ENCODE measurements around the gene HOXA1. TPM values are rescaled to one million over a fixed set of nuclear protein-coding genes. Genes with fewer than 3 reads are reported as not detected.

Gene HOXA1
- total and polyA plus RNA-seq, 2 of the 4 experiments (the other 2 are of a cell fraction), result 0.54 to 1.8 TPM

- dilution Hi-C loops (cut with HindIII; ENCODE audit: low sequenced_read_pairs, unreplicated experiment) (no loop called here), intact Hi-C loops (cut with micrococcal nuclease) (no loop called here)
- TF ChIP-seq MAZ (IDR thresholded peaks at IDR 0.05; ENCODE audit: borderline replicate concordance, low read depth, low read length) (no peak), POLR2A (IDR thresholded peaks at IDR 0.05; ENCODE audit: low read depth, low read length) (no peak), CEBPB (IDR thresholded peaks at IDR 0.05; ENCODE audit: low read depth, low read length) (no peak), USF2 (IDR thresholded peaks at IDR 0.05; ENCODE audit: low read depth, low read length) (no peak), MXI1 (IDR thresholded peaks at IDR 0.05; ENCODE audit: borderline replicate concordance, low read depth, low read length) (no peak), NFE2L2 (IDR thresholded peaks at IDR 0.05; ENCODE audit: low read depth, low read length) (no peak), FOS (IDR thresholded peaks at IDR 0.05; ENCODE audit: low read depth, low read length) (no peak), CHD1 (IDR thresholded peaks at IDR 0.05; ENCODE audit: low read depth, low read length) (no peak), MAFK (IDR thresholded peaks at IDR 0.05; ENCODE audit: low read depth, low read length) (no peak), RFX5 (IDR thresholded peaks at IDR 0.05; ENCODE audit: low read depth, low read length) (no peak)
- TF ChIP-seq, protein P1, sequence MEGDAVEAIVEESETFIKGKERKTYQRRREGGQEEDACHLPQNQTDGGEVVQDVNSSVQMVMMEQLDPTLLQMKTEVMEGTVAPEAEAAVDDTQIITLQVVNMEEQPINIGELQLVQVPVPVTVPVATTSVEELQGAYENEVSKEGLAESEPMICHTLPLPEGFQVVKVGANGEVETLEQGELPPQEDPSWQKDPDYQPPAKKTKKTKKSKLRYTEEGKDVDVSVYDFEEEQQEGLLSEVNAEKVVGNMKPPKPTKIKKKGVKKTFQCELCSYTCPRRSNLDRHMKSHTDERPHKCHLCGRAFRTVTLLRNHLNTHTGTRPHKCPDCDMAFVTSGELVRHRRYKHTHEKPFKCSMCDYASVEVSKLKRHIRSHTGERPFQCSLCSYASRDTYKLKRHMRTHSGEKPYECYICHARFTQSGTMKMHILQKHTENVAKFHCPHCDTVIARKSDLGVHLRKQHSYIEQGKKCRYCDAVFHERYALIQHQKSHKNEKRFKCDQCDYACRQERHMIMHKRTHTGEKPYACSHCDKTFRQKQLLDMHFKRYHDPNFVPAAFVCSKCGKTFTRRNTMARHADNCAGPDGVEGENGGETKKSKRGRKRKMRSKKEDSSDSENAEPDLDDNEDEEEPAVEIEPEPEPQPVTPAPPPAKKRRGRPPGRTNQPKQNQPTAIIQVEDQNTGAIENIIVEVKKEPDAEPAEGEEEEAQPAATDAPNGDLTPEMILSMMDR (conservative IDR thresholded peaks at IDR 0.05; ENCODE audit: low read depth, low read length), result no peak
Measured at GRCh38 chr7:27065709-27066108, 30.1 kb downstream of the HOXA1 start.

More at GRCh38 chr7:27065709-27066108, 30.1 kb downstream of the HOXA1 start:
- Histone ChIP-seq H2BK20ac (ENCODE audit: low read depth, low read length) (no peak overlapping the region), H2AFZ (replicated peaks; ENCODE audit: low read length, poor library complexity) (no peak overlapping the region), H2BK15ac (ENCODE audit: low read depth, low read length) (no peak overlapping the region), H2AK5ac (ENCODE audit: low read depth, low read length) (no peak overlapping the region), H3K9me1 (ENCODE audit: insufficient read depth, low read length) (no peaks in the 10 kb centered on the region), H3K27ac (ENCODE audit: insufficient read depth, low read length) (no peak overlapping the region), H3K9me3 (ENCODE audit: control insufficient read depth, insufficient read depth, low read length) (no peaks in the 10 kb centered on the region), H3K27me3 (ENCODE audit: control insufficient read depth, insufficient read depth, low read length) (peaks cover 1% of the 10 kb centered on the region; the same call in 1 of the 2 replicates), H3K79me1 (ENCODE audit: low read depth in 1 of 2, low read length in 2 of 2) (no peaks in the 10 kb centered on the region), H2BK5ac (ENCODE audit: low read depth, low read length, poor library complexity, severe bottlenecking) (no peak overlapping the region), H3K9ac (ENCODE audit: low read depth, low read length) (no peak overlapping the region), H3K56ac (ENCODE audit: extremely low read depth, insufficient read depth, low read length) (no peak overlapping the region), H3K23ac (ENCODE audit: low read depth, low read length) (no peak overlapping the region), H3K4me1 (ENCODE audit: control insufficient read depth, insufficient read depth, low read length) (0 out of 2 replicates have a peak, but pooled peaks cover 1% of the 10 kb centered on the region), H3K14ac (replicated peaks; ENCODE audit: low read depth, low read length) (no peak overlapping the region), H4K91ac (ENCODE audit: insufficient read depth, low read depth, low read length) (no peak overlapping the region), H4K8ac (ENCODE audit: low read depth in 2 of 2, low read length in 2 of 2) (no peak overlapping the region), H3K4me3 (ENCODE audit: insufficient read depth, low read depth, low read length) (no peak overlapping the region), H4K5ac (ENCODE audit: low read depth, low read length) (no peak overlapping the region), H3K4ac (ENCODE audit: low read depth, low read length) (no peak overlapping the region), H3K36me3 (ENCODE audit: control insufficient read depth, insufficient read depth, low read length) (no peaks in the 10 kb centered on the region), H3K4me2 (ENCODE audit: low read depth, low read length) (no peak overlapping the region), H2BK120ac (ENCODE audit: low read depth, low read length) (no peak overlapping the region), H2AK9ac (replicated peaks; ENCODE audit: low read depth, low read length, poor library complexity) (no peak overlapping the region), H3K18ac (ENCODE audit: low read depth, low read length) (no peak overlapping the region), H4K20me1 (ENCODE audit: insufficient read depth, low read length) (no peaks in the 10 kb centered on the region)
- POLR2A ChIA-PET (ENCODE audit: unreplicated experiment), result no interaction called here
- in situ Hi-C loops (cut with MboI; ENCODE audit: low sequenced_read_pairs), result no loop called here
- BruUV-seq (replicated peaks), result no TSS peak
- no peak for ATAC-seq (ENCODE audit: low read depth)
- no CpG with 5 or more reads among the region's 2 CpGs for WGBS, 2 experiments (ENCODE audit: extremely low coverage in 2 of 2, insufficient read length in 1 of 2)
- CTCF ChIA-PET, result no interaction called here
- no peak for DNase-seq

All from IMR-90 (cell line).